ENCODE results near the gene RPGRIP1L.

- TF ChIP-seq EP300 (IDR thresholded peaks at IDR 0.05), result no peak
- TF ChIP-seq POLR2A (IDR thresholded peaks at IDR 0.05), result no peak
- TF ChIP-seq CTCF (IDR thresholded peaks at IDR 0.05), result no peak
Measured at GRCh38 chr16:53664724-53665345, 38.8 kb downstream of the RPGRIP1L start.
